Astrocyte (in vitro differentiated cells and primary cell): ENCODE data around the gene CCDC81.

Source experiments
- CTCF ChIP-seq: IDR thresholded peaks from 2 replicates; pipeline ENCODE4 v1.5.1; 2011; ENCODE audit warnings: low read depth, mild to moderate bottlenecking, inconsistent platforms, low read length, moderate library complexity; ENCODE audit not compliant: insufficient read depth
- EZH2 ChIP-seq: IDR thresholded peaks from 2 replicates; pipeline ENCODE4 v1.6.1; 2012; ENCODE audit warnings: mild to moderate bottlenecking, low read length, inconsistent platforms; ENCODE audit not compliant: insufficient read depth

- TF ChIP-seq EZH2 (no peak), CTCF (no peak)
Observed at GRCh38 chr11:86435711-86436110, 61.0 kb downstream of the CCDC81 start.
